ENCODE data around the gene FBXL4.

GRCh38 chr6:98980819-98981218, 33.1 kb upstream of the FBXL4 start:
- TF ChIP-seq EZH2 (IDR thresholded peaks at IDR 0.05; ENCODE audit: borderline replicate concordance, low read depth, low read length, severe bottlenecking) (no peak), CTCF (IDR thresholded peaks at IDR 0.05; ENCODE audit: borderline replicate concordance, extremely low read depth, low read length, poor library complexity, severe bottlenecking) (no peak)

Data from DND-41 (cell line).